ENCODE measurements around the gene PIK3R5.

Gene PIK3R5

GRCh38 chr17:8900626-8901585, 64.6 kb downstream of the PIK3R5 start:
- no peak overlapping the region for H3K4me2 ChIP-seq (ENCODE audit: insufficient read depth, low read length)
- H3K9ac ChIP-seq (ENCODE audit: low read depth, low read length): no peak overlapping the region
- no peaks in the 10 kb centered on the region for H3K9me3 ChIP-seq (ENCODE audit: insufficient read depth, low read length, severe bottlenecking)
- no peak for DNase-seq
- no peak for TF ChIP-seq CTCF (IDR thresholded peaks at IDR 0.05; ENCODE audit: borderline replicate concordance, extremely low read depth, low read length, poor library complexity, severe bottlenecking)
- TF ChIP-seq EZH2 (IDR thresholded peaks at IDR 0.05; ENCODE audit: borderline replicate concordance, low read depth, low read length, severe bottlenecking): no peak
- no peaks in the 10 kb centered on the region; the same call in 1 of the 2 replicates for H4K20me1 ChIP-seq (ENCODE audit: insufficient read depth, low read length)
- peaks cover 42% of the 10 kb centered on the region for H3K4me1 ChIP-seq (ENCODE audit: insufficient read depth, low read length)
- H3K27me3 ChIP-seq (ENCODE audit: insufficient read depth, low read length, poor library complexity): no peaks in the 10 kb centered on the region
- ATAC-seq (ENCODE audit: insufficient read depth, low read depth): no peak
- H3K36me3 ChIP-seq (ENCODE audit: insufficient read depth, low read length): peaks cover 59% of the 10 kb centered on the region
- H2AFZ ChIP-seq (ENCODE audit: low read depth, low read length): no peak overlapping the region
- peaks cover 2% of the 10 kb centered on the region; the same call in 1 of the 2 replicates for H3K79me2 ChIP-seq (ENCODE audit: insufficient read depth, low read length)
- H3K27ac ChIP-seq (ENCODE audit: low read length): peak overlapping the region; percentile 58
- no peak overlapping the region for H3K4me3 ChIP-seq (ENCODE audit: low read depth in 1 of 2, low read length in 2 of 2)

- no peak overlapping the region for H3K4me3 ChIP-seq (ENCODE audit: low read depth in 1 of 2, low read length in 2 of 2)
- ATAC-seq (ENCODE audit: insufficient read depth, low read depth): no peak
- peak overlapping the region; percentile 58 for H3K27ac ChIP-seq (ENCODE audit: low read length)
- no peaks in the 10 kb centered on the region; the same call in 1 of the 2 replicates for H4K20me1 ChIP-seq (ENCODE audit: insufficient read depth, low read length)
- TF ChIP-seq CTCF (IDR thresholded peaks at IDR 0.05; ENCODE audit: borderline replicate concordance, extremely low read depth, low read length, poor library complexity, severe bottlenecking): no peak
- TF ChIP-seq EZH2 (IDR thresholded peaks at IDR 0.05; ENCODE audit: borderline replicate concordance, low read depth, low read length, severe bottlenecking): no peak
- peaks cover 44% of the 10 kb centered on the region for H3K4me1 ChIP-seq (ENCODE audit: insufficient read depth, low read length)
- no peak overlapping the region for H3K9ac ChIP-seq (ENCODE audit: low read depth, low read length)
- no peaks in the 10 kb centered on the region for H3K9me3 ChIP-seq (ENCODE audit: insufficient read depth, low read length, severe bottlenecking)
- peaks cover 59% of the 10 kb centered on the region for H3K36me3 ChIP-seq (ENCODE audit: insufficient read depth, low read length)
- no peak overlapping the region for H2AFZ ChIP-seq (ENCODE audit: low read depth, low read length)
- no peaks in the 10 kb centered on the region for H3K27me3 ChIP-seq (ENCODE audit: insufficient read depth, low read length, poor library complexity)
- DNase-seq: no peak
- H3K79me2 ChIP-seq (ENCODE audit: insufficient read depth, low read length): peaks cover 2% of the 10 kb centered on the region; the same call in 1 of the 2 replicates
- no peak overlapping the region for H3K4me2 ChIP-seq (ENCODE audit: insufficient read depth, low read length)
These were observed 65.3 kb downstream of the PIK3R5 start for GRCh38 chr17:8900207-8900606.

GRCh38 chr17:8898636-8899035, 66.9 kb downstream of the PIK3R5 start:
- H3K27ac ChIP-seq (ENCODE audit: low read length): peak overlapping the region; percentile 39
- peaks cover 2% of the 10 kb centered on the region; the same call in 1 of the 2 replicates for H3K79me2 ChIP-seq (ENCODE audit: insufficient read depth, low read length)
- H3K36me3 ChIP-seq (ENCODE audit: insufficient read depth, low read length): peaks cover 52% of the 10 kb centered on the region
- no peak overlapping the region for H3K4me3 ChIP-seq (ENCODE audit: low read depth in 1 of 2, low read length in 2 of 2)
- no peak overlapping the region for H2AFZ ChIP-seq (ENCODE audit: low read depth, low read length)
- H4K20me1 ChIP-seq (ENCODE audit: insufficient read depth, low read length): no peaks in the 10 kb centered on the region; the same call in 1 of the 2 replicates
- ATAC-seq (ENCODE audit: insufficient read depth, low read depth) (no peak), DNase-seq (no peak)
- no peak overlapping the region for H3K9ac ChIP-seq (ENCODE audit: low read depth, low read length)
- H3K9me3 ChIP-seq (ENCODE audit: insufficient read depth, low read length, severe bottlenecking): no peaks in the 10 kb centered on the region
- peak overlapping the region; percentile 44; the same call in 1 of the 2 replicates for H3K4me2 ChIP-seq (ENCODE audit: insufficient read depth, low read length)
- TF ChIP-seq EZH2 (IDR thresholded peaks at IDR 0.05; ENCODE audit: borderline replicate concordance, low read depth, low read length, severe bottlenecking) (no peak), CTCF (IDR thresholded peaks at IDR 0.05; ENCODE audit: borderline replicate concordance, extremely low read depth, low read length, poor library complexity, severe bottlenecking) (no peak)
- H3K4me1 ChIP-seq (ENCODE audit: insufficient read depth, low read length): peaks cover 53% of the 10 kb centered on the region
- no peaks in the 10 kb centered on the region for H3K27me3 ChIP-seq (ENCODE audit: insufficient read depth, low read length, poor library complexity)

Measured in DND-41 (cell line).